LoVo (cell line): Measurements from ENCODE around the gene RORC.

ENCODE experiments used
- DNase-seq: peaks from one replicate; pipeline ENCODE4 v3.0.0-alpha.2; 2016; ENCODE audit warnings: low spot score

RORC gene

GRCh38 chr1:151825751-151826660 is 5.6 kb downstream of the RORC start:
- no peak for DNase-seq

- no peak for DNase-seq
These were observed 6.4 kb downstream of the RORC start for GRCh38 chr1:151825204-151825603.

GRCh38 chr1:151823175-151823574 is 8.4 kb downstream of the RORC start:
- DNase-seq = no peak

GRCh38 chr1:151822404-151822803 is 9.2 kb downstream of the RORC start:
- DNase-seq = no peak

- no peak for DNase-seq
These were observed 10.7 kb downstream of the RORC start for GRCh38 chr1:151820940-151821339.

- no peak for DNase-seq
These were observed 11.5 kb downstream of the RORC start for GRCh38 chr1:151819976-151820623.

- DNase-seq = no peak
These were observed 12.3 kb downstream of the RORC start for GRCh38 chr1:151819227-151819835.

GRCh38 chr1:151817353-151817730 is 14.3 kb downstream of the RORC start:
- no peak for DNase-seq

- DNase-seq = no peak
These were observed 14.9 kb downstream of the RORC start for GRCh38 chr1:151816548-151817352.

GRCh38 chr1:151815716-151816327 is 15.8 kb downstream of the RORC start:
- DNase-seq = no peak

GRCh38 chr1:151814971-151815545 is 16.5 kb downstream of the RORC start:
- DNase-seq = no peak

- no peak for DNase-seq
These were observed 17.2 kb downstream of the RORC start for GRCh38 chr1:151814426-151814825.

- no peak for DNase-seq
These were observed 18.2 kb downstream of the RORC start for GRCh38 chr1:151813271-151813977.

- no peak for DNase-seq
These were observed 20.4 kb downstream of the RORC start for GRCh38 chr1:151811181-151811580.

GRCh38 chr1:151809985-151810556 is 21.5 kb downstream of the RORC start:
- DNase-seq = no peak

GRCh38 chr1:151809290-151809984 is 22.2 kb downstream of the RORC start:
- no peak for DNase-seq

- no peak for DNase-seq
These were observed 23.8 kb downstream of the RORC start for GRCh38 chr1:151807766-151808165.

- no peak for DNase-seq
These were observed 24.5 kb downstream of the RORC start for GRCh38 chr1:151807131-151807530.

- DNase-seq = no peak
These were observed 25.4 kb downstream of the RORC start for GRCh38 chr1:151806170-151806569.
